HG02970 (cell line): ENCODE data around the gene CAPS.

Experiments
- ATAC-seq: cut with Tn5 transposase; IDR thresholded peaks from one replicate; pipeline ENCODE4 v1.9.1; 2021; ENCODE audit warnings: mild to moderate bottlenecking, moderate library complexity, moderate number of reproducible peaks; ENCODE audit not compliant: unreplicated experiment, low FRiP score

The CAPS gene

DNA sequence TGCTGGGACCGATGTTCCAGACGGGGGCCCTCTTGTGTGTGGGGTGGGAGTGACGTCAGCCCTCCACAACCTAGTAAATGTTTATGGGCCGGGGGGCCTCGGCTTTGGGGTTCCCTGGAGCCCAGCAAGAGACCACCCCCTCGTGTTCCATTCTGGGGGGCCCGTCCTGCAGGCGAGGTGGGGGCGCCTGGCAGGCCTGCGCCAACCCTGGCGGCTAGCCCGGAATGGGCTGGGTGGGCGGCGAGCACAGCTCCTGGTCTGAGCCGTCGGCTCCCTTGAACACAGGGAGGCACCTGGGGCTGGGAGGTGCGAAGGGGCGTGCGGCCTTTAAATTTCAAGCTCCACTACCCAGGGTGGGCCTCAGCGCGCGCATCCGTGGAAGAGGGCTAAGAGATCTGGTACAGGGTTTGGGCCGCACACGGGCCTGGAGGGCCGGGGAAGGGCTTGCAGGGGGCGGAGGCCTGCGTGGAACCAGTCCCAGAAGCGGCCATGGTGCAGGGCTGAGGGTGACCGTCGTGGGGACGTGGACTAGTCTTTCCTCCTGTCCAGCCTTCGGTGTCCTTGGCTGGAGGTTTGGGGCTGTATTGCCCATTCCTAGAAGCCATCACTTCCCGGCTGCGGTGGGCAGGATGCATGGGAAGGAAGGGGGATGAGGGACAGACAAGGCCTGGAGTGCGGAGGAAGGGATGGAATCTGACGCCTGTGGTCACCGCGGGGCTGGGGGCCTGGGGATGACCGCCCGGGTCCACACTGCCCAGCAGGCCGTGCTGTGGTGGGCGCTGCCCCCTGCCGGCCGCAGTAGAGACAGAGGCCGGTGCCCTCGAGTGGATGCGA lies 21.9 kb upstream of the CAPS start:
- no peak for ATAC-seq

- no peak for ATAC-seq
Observed at GRCh38 chr19:5892772-5893275, 21.2 kb upstream of the CAPS start.

DNA sequence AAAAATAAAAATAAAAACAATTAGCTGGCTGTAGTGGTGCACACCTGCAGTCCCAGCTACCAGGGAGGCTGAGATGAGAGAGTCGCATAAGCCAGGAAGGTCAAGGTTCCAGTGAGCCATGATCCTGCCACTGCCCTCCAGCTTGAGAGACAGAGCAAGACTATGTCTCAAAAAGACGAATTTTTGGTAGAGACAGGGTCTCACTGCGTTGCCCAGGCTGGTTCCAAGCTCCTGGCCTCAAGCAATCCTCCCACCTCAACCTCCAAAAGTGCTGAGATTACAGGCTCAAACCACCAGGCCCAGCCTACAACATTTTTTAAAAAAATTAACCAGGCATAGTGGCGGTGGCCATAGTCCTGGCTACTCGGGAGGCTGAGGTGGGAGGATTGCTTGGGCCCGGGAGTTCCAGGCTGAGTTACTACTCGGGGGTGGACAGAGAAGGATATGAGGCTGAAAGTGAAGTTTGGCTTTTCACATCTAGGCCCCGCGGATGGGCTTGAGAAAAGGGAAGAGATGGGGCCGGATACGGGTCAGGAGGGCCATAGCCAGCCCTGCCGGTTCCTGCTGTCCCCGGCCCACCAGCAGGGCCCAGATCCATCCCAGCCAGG lies 20.7 kb upstream of the CAPS start:
- ATAC-seq = no peak

DNA sequence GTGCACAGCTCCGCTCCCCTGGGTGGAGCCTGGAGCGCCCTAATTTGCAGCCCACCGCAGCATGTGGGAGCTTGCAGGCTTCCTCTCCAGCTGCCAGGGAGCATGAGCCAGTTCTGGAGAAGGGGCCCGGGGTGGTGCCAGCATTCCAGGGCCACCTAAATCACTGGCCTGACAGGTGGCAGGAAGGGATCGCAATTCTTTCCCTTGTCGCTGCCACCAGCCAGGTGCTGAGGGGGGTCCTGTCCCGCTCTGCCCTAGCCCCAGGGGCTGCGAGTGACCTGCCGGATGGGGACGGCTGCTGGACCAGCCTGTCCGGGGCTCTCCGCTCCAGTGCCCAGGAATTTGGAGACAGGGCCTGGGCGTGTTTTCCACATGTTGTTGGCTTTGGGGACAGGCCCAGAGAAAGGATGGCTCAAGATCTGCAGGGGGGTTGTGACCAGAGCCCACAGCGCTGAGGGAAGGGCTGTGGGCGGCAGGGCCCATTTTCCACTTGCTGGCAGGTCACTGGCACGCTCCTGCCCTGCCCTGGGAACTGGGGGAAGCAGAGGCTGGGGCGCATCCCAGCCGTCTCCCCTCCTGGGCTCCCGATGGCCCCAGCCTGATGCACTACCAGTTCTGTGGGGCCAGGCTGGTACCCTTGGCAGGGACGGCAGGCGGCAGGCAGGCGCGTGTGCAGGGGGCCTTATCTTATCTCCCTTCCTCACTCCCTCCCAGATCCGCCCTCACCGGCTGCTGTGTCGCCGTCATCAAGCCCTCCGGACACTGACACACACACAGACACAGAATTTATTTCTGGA lies 19.9 kb upstream of the CAPS start:
- no peak for ATAC-seq

DNA sequence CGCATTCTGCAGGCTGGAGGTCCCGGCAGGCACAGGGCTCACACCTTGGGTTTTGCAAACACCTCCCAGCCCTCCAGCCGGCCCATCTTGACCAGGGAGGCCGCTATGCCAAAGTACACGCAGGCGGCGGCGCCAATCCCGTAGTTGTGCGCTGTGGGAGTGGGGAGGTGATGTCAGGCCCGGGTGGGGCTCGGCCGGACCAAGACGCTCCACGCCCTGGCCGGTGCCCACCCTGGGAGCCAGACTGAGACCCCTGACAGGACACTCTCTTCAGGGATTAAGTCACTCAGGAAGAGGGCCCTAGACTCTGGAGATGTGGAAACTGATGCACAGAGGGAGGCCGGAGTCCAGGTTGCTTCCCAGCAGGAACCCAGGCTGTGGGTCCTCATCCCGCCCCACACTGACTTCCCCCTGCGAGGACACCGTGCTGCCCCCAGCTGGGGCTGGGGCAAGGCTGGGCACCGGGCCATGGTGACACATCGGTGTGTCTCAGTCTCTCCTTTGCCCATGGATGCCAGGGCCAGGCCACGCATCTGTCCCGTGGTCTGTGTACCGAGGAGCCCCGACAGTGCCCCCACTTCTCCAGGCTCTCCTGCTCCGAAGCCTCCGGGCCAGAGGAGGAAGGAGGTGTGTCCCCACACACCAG lies 19.2 kb upstream of the CAPS start:
- no peak for ATAC-seq

DNA sequence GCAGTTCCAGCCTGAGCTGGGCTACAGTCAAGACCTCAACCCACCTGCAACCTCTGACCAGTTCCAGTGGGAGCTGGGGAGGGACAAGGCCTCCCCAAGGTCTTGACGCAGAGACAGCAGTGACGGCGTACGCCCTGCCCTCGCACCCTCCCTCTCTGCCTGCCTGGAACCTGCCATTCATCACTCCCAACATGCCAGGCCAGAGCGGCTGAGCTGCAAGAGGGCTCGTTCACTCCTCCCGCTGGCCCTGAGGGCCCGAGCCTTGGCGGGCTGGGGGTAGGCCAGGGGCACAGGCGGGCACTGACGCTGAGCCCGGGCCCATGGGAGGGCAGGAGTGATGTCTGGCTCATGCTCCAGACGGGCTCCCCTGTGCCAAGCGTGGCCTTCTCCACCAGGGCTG lies 18.6 kb upstream of the CAPS start:
- no peak for ATAC-seq

GRCh38 chr19:5895890-5896289 lies 18.2 kb upstream of the CAPS start:
- no peak for ATAC-seq

- ATAC-seq = no peak
Observed at GRCh38 chr19:5896365-5897076, 17.5 kb upstream of the CAPS start.

GRCh38 chr19:5897189-5897969 lies 16.7 kb upstream of the CAPS start:
- no peak for ATAC-seq

DNA sequence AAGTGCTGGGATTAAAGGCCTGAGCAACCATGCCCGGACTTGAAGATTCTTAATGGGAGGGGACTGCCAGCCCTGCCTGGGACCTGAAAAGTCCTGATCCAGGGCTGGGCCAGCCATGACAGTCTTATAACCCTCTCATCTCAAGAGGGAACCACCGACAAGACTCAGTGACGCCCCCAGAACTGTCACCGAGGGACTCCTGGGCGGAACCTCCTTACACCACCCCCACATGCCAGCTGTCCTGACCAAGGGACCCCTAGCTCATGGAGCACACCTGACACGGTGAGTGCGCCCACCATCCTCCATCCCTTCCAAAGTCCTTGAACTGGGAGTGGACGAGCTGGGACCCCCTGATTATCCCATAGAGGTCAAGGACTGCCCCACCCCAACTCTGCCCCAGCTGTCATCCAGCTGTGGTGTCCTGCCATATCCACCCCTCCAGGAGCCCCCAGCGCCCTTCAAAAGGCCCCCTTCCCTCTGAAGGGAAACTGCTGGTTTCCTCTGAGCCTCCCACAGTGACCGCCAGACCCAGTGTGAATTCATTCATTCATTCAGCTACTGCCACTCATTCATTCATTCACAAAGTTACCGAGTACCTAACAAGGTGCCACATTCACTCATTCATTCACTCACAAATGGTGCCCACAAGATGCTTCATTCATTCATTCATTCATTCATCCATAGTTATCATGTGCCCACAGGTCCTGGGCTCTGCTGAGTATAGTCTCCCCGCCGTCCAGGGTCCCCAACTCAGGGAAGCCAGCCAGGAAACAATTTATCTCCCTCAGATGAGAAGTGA lies 14.1 kb upstream of the CAPS start:
- ATAC-seq = no peak

- no peak for ATAC-seq
Observed at GRCh38 chr19:5900976-5901375, 13.1 kb upstream of the CAPS start.

DNA sequence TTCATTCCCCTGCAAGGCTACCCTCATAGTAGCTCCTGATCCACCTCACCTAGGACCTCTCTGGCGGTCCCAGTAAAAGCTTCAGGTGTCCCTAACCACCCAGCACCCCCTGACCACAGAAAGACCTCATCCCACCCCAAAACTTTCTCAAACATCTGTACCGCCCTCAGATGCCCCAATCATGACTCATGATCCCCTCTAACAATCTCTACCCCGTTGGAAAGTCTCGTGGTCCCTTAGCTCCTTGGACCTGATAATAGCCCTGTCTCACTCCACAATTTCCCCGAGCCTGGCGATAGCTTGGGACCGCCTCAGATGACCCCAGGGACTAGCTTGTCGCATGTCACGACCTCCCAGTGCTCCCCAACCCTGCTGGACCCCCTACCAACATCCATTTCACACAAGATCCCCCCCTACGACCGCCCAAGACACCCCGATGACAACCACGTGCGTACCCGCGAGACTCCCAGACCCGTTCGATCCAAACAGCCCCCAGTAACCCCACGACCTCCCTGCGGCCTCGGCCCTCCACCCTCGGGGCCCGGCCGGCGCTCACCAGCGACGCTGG lies 10.9 kb upstream of the CAPS start:
- ATAC-seq = no peak

- ATAC-seq = peak; percentile 39
Observed at GRCh38 chr19:5903624-5904351, 10.3 kb upstream of the CAPS start, which contains the start of gene NDUFA11. Gene NDUFA11, minus strand, starts transcription at chr19:5903790. Its CDS starts 82 bp downstream, at chr19:5903708.

GRCh38 chr19:5904352-5905113 lies 9.5 kb upstream of the CAPS start, which contains the start of gene VMAC:
Gene VMAC, plus strand, starts transcription at chr19:5904872. Its CDS starts 19 bp downstream, at chr19:5904891.
- ATAC-seq = peak; percentile 76

DNA sequence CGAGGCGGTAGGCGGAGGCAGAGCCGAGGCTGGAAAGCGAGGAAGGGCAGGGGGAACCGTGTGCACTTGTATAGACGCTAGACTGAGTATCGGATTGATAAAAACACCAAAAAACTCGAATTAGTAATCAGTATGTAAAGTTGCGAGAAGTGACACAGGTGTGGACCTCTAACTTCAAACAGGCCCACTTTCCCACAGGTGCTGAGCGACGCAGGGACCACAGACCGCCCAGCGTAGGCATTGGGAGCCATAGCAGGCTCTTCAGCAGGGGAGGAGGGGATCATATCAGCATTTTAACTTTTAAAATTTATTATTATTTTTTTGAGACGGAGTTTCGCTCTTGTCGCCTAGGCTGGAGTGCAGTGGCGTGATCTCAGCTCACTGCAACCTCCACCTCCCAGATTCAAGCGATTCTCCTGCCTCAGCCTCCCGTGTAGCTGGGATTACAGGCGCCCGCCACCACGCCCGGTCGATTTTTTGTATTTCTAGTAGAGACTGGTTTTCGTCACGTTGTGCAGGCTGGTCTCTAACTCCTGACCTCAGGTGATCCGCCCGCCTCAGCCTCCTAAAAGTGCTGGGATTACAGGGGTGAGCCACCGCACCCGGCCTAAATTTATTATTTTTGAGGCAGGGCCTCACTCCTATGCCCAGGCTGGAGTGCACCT lies 8.8 kb upstream of the CAPS start:
- ATAC-seq = no peak

- no peak for ATAC-seq
Observed at GRCh38 chr19:5907241-5907640, 6.8 kb upstream of the CAPS start.
